HL-60 (cell line): Measurements from ENCODE around the gene KRTAP22-1.

Source experiments
- DNase-seq, 2 experiments: peaks; one replicate each; pipeline ENCODE4 v3.0.0-alpha.2; 2010 to 2020; ENCODE audit warnings: low read depth in 1 of 2, low spot score in 1 of 2
- H3K27ac ChIP-seq: fragments of 250-450 bp; sonication (Bioruptor Pico); replicated peaks from 2 replicates; pipeline ENCODE4 v1.5.1; 2020; ENCODE audit warnings: mild to moderate bottlenecking, moderate library complexity
- H3K27me3 ChIP-seq: fragments of 250-450 bp; sonication (Bioruptor Pico); 2 replicates; pipeline ENCODE4 v1.5.1; 2021; ENCODE audit warnings: mild to moderate bottlenecking, moderate library complexity; ENCODE audit not compliant: insufficient read depth, poor library complexity, severe bottlenecking
- H3K4me3 ChIP-seq: replicated peaks from 2 replicates; pipeline ENCODE4 v1.5.1; 2011; ENCODE audit warnings: mild to moderate bottlenecking, control low read depth, low read length; ENCODE audit not compliant: insufficient read depth
- GABPA ChIP-seq: IDR thresholded peaks from 2 replicates; pipeline ENCODE4 v1.6.1; 2012; ENCODE audit warnings: low read depth
- POLR2AphosphoS5 ChIP-seq: IDR thresholded peaks from 2 replicates; pipeline ENCODE4 v1.6.1; 2012; ENCODE audit warnings: low read depth
- SPI1 ChIP-seq: IDR thresholded peaks from 2 replicates; pipeline ENCODE4 v1.6.1; 2012; ENCODE audit warnings: low read depth, mild to moderate bottlenecking, borderline replicate concordance
- TF ChIP-seq, protein P1 (sequence below): IDR thresholded peaks from 2 replicates; pipeline ENCODE4 v1.6.1; 2012; ENCODE audit warnings: low read depth; ENCODE audit not compliant: insufficient replicate concordance
- TF ChIP-seq, protein P2 (sequence below): IDR thresholded peaks from one replicate; pipeline ENCODE4 v1.5.1; 2011; ENCODE audit warnings: low read length, control low read depth, inconsistent platforms; ENCODE audit not compliant: insufficient read depth

The KRTAP22-1 gene

GRCh38 chr21:30642564-30642963 lies 41.7 kb downstream of the KRTAP22-1 start, which contains the start of gene KRTAP20-3:
TSS of gene KRTAP20-3 (plus strand) at chr21:30642864.
- no peak for DNase-seq
- H3K27me3 ChIP-seq: no peaks in the 10 kb centered on the region
- TF ChIP-seq SPI1: no peak
- TF ChIP-seq GABPA: no peak
- no peak for TF ChIP-seq POLR2AphosphoS5
- TF ChIP-seq, protein P1, sequence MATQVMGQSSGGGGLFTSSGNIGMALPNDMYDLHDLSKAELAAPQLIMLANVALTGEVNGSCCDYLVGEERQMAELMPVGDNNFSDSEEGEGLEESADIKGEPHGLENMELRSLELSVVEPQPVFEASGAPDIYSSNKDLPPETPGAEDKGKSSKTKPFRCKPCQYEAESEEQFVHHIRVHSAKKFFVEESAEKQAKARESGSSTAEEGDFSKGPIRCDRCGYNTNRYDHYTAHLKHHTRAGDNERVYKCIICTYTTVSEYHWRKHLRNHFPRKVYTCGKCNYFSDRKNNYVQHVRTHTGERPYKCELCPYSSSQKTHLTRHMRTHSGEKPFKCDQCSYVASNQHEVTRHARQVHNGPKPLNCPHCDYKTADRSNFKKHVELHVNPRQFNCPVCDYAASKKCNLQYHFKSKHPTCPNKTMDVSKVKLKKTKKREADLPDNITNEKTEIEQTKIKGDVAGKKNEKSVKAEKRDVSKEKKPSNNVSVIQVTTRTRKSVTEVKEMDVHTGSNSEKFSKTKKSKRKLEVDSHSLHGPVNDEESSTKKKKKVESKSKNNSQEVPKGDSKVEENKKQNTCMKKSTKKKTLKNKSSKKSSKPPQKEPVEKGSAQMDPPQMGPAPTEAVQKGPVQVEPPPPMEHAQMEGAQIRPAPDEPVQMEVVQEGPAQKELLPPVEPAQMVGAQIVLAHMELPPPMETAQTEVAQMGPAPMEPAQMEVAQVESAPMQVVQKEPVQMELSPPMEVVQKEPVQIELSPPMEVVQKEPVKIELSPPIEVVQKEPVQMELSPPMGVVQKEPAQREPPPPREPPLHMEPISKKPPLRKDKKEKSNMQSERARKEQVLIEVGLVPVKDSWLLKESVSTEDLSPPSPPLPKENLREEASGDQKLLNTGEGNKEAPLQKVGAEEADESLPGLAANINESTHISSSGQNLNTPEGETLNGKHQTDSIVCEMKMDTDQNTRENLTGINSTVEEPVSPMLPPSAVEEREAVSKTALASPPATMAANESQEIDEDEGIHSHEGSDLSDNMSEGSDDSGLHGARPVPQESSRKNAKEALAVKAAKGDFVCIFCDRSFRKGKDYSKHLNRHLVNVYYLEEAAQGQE: no peak
- TF ChIP-seq, protein P2, sequence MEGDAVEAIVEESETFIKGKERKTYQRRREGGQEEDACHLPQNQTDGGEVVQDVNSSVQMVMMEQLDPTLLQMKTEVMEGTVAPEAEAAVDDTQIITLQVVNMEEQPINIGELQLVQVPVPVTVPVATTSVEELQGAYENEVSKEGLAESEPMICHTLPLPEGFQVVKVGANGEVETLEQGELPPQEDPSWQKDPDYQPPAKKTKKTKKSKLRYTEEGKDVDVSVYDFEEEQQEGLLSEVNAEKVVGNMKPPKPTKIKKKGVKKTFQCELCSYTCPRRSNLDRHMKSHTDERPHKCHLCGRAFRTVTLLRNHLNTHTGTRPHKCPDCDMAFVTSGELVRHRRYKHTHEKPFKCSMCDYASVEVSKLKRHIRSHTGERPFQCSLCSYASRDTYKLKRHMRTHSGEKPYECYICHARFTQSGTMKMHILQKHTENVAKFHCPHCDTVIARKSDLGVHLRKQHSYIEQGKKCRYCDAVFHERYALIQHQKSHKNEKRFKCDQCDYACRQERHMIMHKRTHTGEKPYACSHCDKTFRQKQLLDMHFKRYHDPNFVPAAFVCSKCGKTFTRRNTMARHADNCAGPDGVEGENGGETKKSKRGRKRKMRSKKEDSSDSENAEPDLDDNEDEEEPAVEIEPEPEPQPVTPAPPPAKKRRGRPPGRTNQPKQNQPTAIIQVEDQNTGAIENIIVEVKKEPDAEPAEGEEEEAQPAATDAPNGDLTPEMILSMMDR: no peak
- H3K27ac ChIP-seq: no peak within 1 kb of the TSS
- no peak within 1 kb of the TSS for H3K4me3 ChIP-seq

- DNase-seq: no peak
- TF ChIP-seq POLR2AphosphoS5 (no peak), GABPA (no peak), SPI1 (no peak)
- TF ChIP-seq, protein P2: no peak
- TF ChIP-seq, protein P1: no peak
- Histone ChIP-seq H3K27ac (no peak overlapping the region), H3K27me3 (no peaks in the 10 kb centered on the region), H3K4me3 (no peak overlapping the region)
These were observed 46.1 kb downstream of the KRTAP22-1 start for GRCh38 chr21:30646904-30647414.
